HepG2 (cell line): ENCODE measurements around the gene RIMBP3C.

Experiments used
- BRCA1 ChIP-seq: sonication (generic); formaldehyde crosslinking; IDR thresholded peaks from 2 replicates; pipeline ENCODE4 v1.4.0; 2020; ENCODE audit warnings: missing genetic modification reagents
- CREM ChIP-seq, 2 experiments: sonication (generic) in 1 of 2; formaldehyde crosslinking in 1 of 2; IDR thresholded peaks; 2 replicates each; pipeline versions ENCODE4 v1.4.0 to v1.6.1; 2016 to 2020; ENCODE audit warnings: antibody characterized with exemption in 1 of 2, mild to moderate bottlenecking in 1 of 2, missing genetic modification reagents in 1 of 2
- EP300 ChIP-seq, 3 experiments: sonication (generic) in 1 of 3; formaldehyde crosslinking in 1 of 3; IDR thresholded peaks; 2 replicates each; pipeline versions ENCODE4 v1.5.1 to v1.6.1; 2011 to 2020; ENCODE audit warnings: low read depth in 2 of 3, low read length in 2 of 3, borderline replicate concordance in 1 of 3, improper control_type of control experiment in 1 of 3, mild to moderate bottlenecking in 1 of 3, missing genetic modification reagents in 1 of 3, moderate library complexity in 1 of 3
- KLF16 ChIP-seq, 2 experiments: sonication (generic) in 1 of 2; formaldehyde crosslinking in 1 of 2; IDR thresholded peaks; 2 replicates each; pipeline versions ENCODE4 v1.6.1 to v1.8.0; 2016 to 2023; ENCODE audit warnings: missing genetic modification reagents in 2 of 2, missing compliant biosample characterization in 1 of 2
- LCORL ChIP-seq, 2 experiments: fragments of 450-650 bp in 1 of 2; sonication (generic) in 1 of 2; formaldehyde crosslinking in 1 of 2; IDR thresholded peaks; 2 replicates each; pipeline versions ENCODE4 v1.5.0 to v1.6.1; 2017 to 2020; ENCODE audit warnings: antibody characterized with exemption in 1 of 2, missing genetic modification reagents in 1 of 2
- NFE2L2 ChIP-seq: fragments of 150-350 bp; IDR thresholded peaks from 2 replicates; pipeline ENCODE4 v1.6.1; 2014; ENCODE audit warnings: low read length
- POLR2A ChIP-seq, 2 experiments: IDR thresholded peaks; 2 replicates each; pipeline ENCODE4 v1.6.1; 2011; ENCODE audit warnings: low read depth in 2 of 2, low read length in 2 of 2, mild to moderate bottlenecking in 1 of 2, moderate library complexity in 1 of 2; ENCODE audit not compliant: insufficient read depth in 1 of 2
- USF2 ChIP-seq, 2 experiments: sonication (generic) in 1 of 2; formaldehyde crosslinking in 1 of 2; IDR thresholded peaks; 2 replicates each; pipeline versions ENCODE4 v1.5.1 to v1.6.1; 2011 to 2020; ENCODE audit warnings: borderline replicate concordance in 1 of 2, low read depth in 1 of 2, low read length in 1 of 2, mild to moderate bottlenecking in 1 of 2, missing genetic modification reagents in 1 of 2, moderate library complexity in 1 of 2
- ZNF431 ChIP-seq: sonication (generic); formaldehyde crosslinking; IDR thresholded peaks from 2 replicates; pipeline ENCODE4 v1.9.0; 2022; ENCODE audit warnings: missing genetic modification reagents, low read depth, mild to moderate bottlenecking, borderline replicate concordance

DNA sequence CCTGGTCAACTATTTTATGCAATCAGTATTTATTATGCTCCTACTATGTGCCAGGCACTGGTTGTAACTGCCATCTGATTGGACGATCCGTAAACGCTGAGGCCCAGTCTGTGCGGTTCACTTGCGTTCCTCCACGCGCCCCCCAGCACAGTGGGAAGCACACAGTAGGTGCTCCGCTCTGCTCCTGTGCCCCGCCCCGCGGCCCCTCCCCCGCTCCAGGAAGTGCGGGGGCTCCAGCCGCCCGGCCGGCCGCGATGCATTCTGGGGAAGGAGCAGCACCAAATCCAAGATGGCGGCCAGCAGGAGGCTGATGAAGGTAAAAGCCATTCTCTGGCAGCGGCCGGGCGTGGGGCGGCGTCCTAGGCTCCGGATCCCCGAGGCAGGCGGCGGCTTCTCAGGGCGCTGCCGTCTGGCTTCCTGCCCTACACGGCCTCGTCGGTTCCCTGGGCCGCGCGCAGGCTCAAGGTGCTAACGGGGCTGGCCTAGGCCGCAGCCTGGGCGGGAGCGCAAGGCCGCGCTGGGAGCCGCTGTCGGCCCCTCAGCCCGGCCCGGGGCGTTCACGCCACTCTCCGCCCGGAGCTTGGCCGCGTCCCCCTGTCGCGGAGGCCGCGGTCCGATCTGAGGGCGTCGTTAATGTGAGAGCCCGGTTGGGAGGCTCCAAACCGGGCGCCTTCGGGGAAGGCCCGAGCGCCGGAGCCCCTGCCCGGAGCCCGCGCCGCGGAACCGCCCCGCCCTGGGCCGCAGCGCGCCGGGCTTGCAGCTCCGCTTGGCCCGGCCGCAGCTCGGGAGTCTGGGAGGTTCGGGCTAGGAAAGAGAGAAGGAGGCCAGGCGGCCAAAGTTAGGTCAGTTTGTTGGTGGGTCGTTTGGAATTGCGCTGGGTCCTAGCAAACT is 16.4 kb upstream of the RIMBP3C start, which contains the start of gene UBE2L3:
- TF ChIP-seq USF2 (IDR thresholded peaks at IDR 0.05; ENCODE audit: low read depth, low read length) (no peak), USF2 (CRISPR knock-in tag; IDR thresholded peaks at IDR 0.05; ENCODE audit: borderline replicate concordance) (no peak), CREM (IDR thresholded peaks at IDR 0.05) (no peak), CREM (CRISPR knock-in tag; IDR thresholded peaks at IDR 0.05) (no peak), ZNF431 (peak; percentile 47; the same call in 1 of the 2 replicates), KLF16 (CRISPR knock-in tag; IDR thresholded peaks at IDR 0.05) (peak in 1 of 2 experiments; percentile 63; a peak in 1 of 4 replicates), EP300 (IDR thresholded peaks at IDR 0.05; ENCODE audit: low read depth in 2 of 2, low read length in 2 of 2) (no peak), EP300 (CRISPR knock-in tag; IDR thresholded peaks at IDR 0.05; ENCODE audit: borderline replicate concordance) (no peak), BRCA1 (no peak), POLR2A (IDR thresholded peaks at IDR 0.05; ENCODE audit: insufficient read depth in 1 of 2, low read depth in 2 of 2, low read length in 2 of 2) (peak; percentile 76 to 78), LCORL (IDR thresholded peaks at IDR 0.05) (peak; percentile 90), LCORL (CRISPR knock-in tag; IDR thresholded peaks at IDR 0.05) (no peak), NFE2L2 (no peak)
